A549 (cell line): ENCODE measurements around the gene RFX6. TPM values are rescaled to one million over a fixed set of nuclear protein-coding genes. Genes with fewer than 3 reads are reported as not detected.
"Not testable (repeated sequence)": the region's sequence is repeated elsewhere in the genome, so short reads cannot be mapped to it uniquely, and the experiment has no call there.

ENCODE experiments used
- ATAC-seq, 2 experiments: fragments of 200-7000 bp in 1 of 2; fragments of >200 bp in 1 of 2; cut with Nextera tagmentation in 1 of 2; cut with Tn5 transposase in 1 of 2; 3 replicates each; pipeline versions ENCODE4 v1.8.0 to v1.9.1; 2018 to 2020; ENCODE audit warnings: mild to moderate bottlenecking in 1 of 2, moderate library complexity in 1 of 2
- CTCF ChIA-PET: fragments of 300-600 bp; sonication (Branson Sonifier 250); formaldehyde crosslinking; extraction: SDS; loops from one replicate; lab custom pipeline; 2021; ENCODE audit warnings: antibody characterized with exemption, inconsistent platforms; lab: Yijun Ruan, JAX
- POLR2A ChIA-PET: fragments of 350-600 bp; formaldehyde crosslinking; extraction: SDS; loops from one replicate; lab custom pipeline; 2021; ENCODE audit warnings: antibody characterized with exemption, inconsistent platforms; lab: Yijun Ruan, JAX
- DNase-seq, 2 experiments: peaks; one replicate each; pipeline versions ENCODE4 v3.0.0 to v3.0.0-alpha.2; 2011 to 2016; ENCODE audit warnings: low read depth in 1 of 2, low spot score in 1 of 2
- FAIRE-seq: peaks from 2 replicates; lab custom pipeline; 2011; peaks lifted over from hg19 to GRCh38; lab: Jason Lieb, UNC
- H3K27ac ChIP-seq, 2 experiments: fragments of >200 bp; sonication (Bioruptor Twin); formaldehyde crosslinking; 3 replicates each; pipeline ENCODE4 v1.5.1; 2016 to 2017
- H3K4me1 ChIP-seq: fragments of >200 bp; sonication (Bioruptor Twin); formaldehyde crosslinking; 3 replicates; pipeline ENCODE4 v1.6.1; 2016
- H3K4me2 ChIP-seq: fragments of >200 bp; sonication (Bioruptor Twin); formaldehyde crosslinking; 3 replicates; pipeline ENCODE4 v1.6.1; 2016
- H3K4me3 ChIP-seq: fragments of >200 bp; sonication (Bioruptor Twin); formaldehyde crosslinking; 3 replicates; pipeline ENCODE4 v1.5.1; 2016
- H3K9me3 ChIP-seq: fragments of >200 bp; sonication (Bioruptor Twin); formaldehyde crosslinking; 3 replicates; pipeline ENCODE4 v1.6.1; 2016
- ATOH8 ChIP-seq: fragments of 250-450 bp; sonication (Bioruptor Pico); IDR thresholded peaks from 2 replicates; pipeline ENCODE4 v1.5.0; 2020; ENCODE audit warnings: low read depth, mild to moderate bottlenecking, moderate library complexity
- BHLHE40 ChIP-seq: IDR thresholded peaks from 2 replicates; pipeline ENCODE4 v1.6.1; 2012; ENCODE audit warnings: low read depth, low read length, inconsistent platforms
- CEBPB ChIP-seq, 2 experiments: fragments of >200 bp in 1 of 2; sonication (Bioruptor Twin) in 1 of 2; formaldehyde crosslinking in 1 of 2; IDR thresholded peaks; 2 replicates each; pipeline ENCODE4 v1.6.1; 2012 to 2016
- CHD2 ChIP-seq: fragments of 150-350 bp; IDR thresholded peaks from 2 replicates; pipeline ENCODE4 v1.6.1; 2014; ENCODE audit warnings: low read length; ENCODE audit not compliant: partially characterized antibody
- EHF ChIP-seq: fragments of 250-450 bp; sonication (Bioruptor Pico); IDR thresholded peaks from 2 replicates; pipeline ENCODE4 v1.5.0; 2020; ENCODE audit warnings: mild to moderate bottlenecking
- FOSB ChIP-seq: fragments of 250-450 bp; sonication (Bioruptor Pico); IDR thresholded peaks from 2 replicates; pipeline ENCODE4 v1.5.0; 2020; ENCODE audit warnings: mild to moderate bottlenecking, moderate library complexity
- FOSL2 ChIP-seq, 2 experiments: fragments of 450-650 bp in 1 of 2; fragments of >200 bp in 1 of 2; sonication (Bioruptor Twin) in 1 of 2; formaldehyde crosslinking; IDR thresholded peaks; 2 replicates each; pipeline versions ENCODE4 v1.5.0 to v1.6.1; 2016 to 2020; ENCODE audit warnings: mild to moderate bottlenecking in 1 of 2, moderate library complexity in 1 of 2
- HDAC2 ChIP-seq: fragments of 200-600 bp; sonication (generic); IDR thresholded peaks from 2 replicates; pipeline ENCODE4 v1.6.1; 2016
- HOXA7 ChIP-seq: fragments of 250-450 bp; sonication (Bioruptor Pico); IDR thresholded peaks from 2 replicates; pipeline ENCODE4 v1.5.0; 2020; ENCODE audit warnings: mild to moderate bottlenecking, moderate library complexity
- HOXB5 ChIP-seq: fragments of 250-450 bp; sonication (Bioruptor Pico); IDR thresholded peaks from 2 replicates; pipeline ENCODE4 v1.5.0; 2020; ENCODE audit warnings: mild to moderate bottlenecking, moderate library complexity
- JUNB ChIP-seq: fragments of >200 bp; sonication (Bioruptor Twin); formaldehyde crosslinking; IDR thresholded peaks from 2 replicates; pipeline ENCODE4 v1.6.1; 2016
- KDM1A ChIP-seq: fragments of 200-600 bp; sonication (generic); IDR thresholded peaks from 2 replicates; pipeline ENCODE4 v1.6.1; 2016; ENCODE audit warnings: low read depth, mild to moderate bottlenecking
- KDM5A ChIP-seq: fragments of 200-600 bp; sonication (generic); IDR thresholded peaks from 2 replicates; pipeline ENCODE4 v1.6.1; 2016; ENCODE audit warnings: antibody characterized with exemption, mild to moderate bottlenecking
- MAZ ChIP-seq: fragments of 150-350 bp; IDR thresholded peaks from 2 replicates; pipeline ENCODE4 v1.6.1; 2014; ENCODE audit warnings: antibody characterized with exemption, low read depth, low read length, borderline replicate concordance
- NPAS2 ChIP-seq: fragments of 250-450 bp; sonication (Bioruptor Pico); IDR thresholded peaks from 2 replicates; pipeline ENCODE4 v1.8.0; 2022; ENCODE audit warnings: mild to moderate bottlenecking, moderate library complexity, borderline replicate concordance
- PHF8 ChIP-seq: fragments of 200-600 bp; sonication (generic); IDR thresholded peaks from 2 replicates; pipeline ENCODE4 v1.6.1; 2016; ENCODE audit warnings: low read depth, mild to moderate bottlenecking, antibody characterized with exemption, moderate library complexity, borderline replicate concordance
- POLR2A ChIP-seq: IDR thresholded peaks from 2 replicates; pipeline ENCODE4 v1.6.1; 2012; ENCODE audit warnings: mild to moderate bottlenecking, low read length
- POLR2AphosphoS2 ChIP-seq: conservative IDR thresholded peaks from 2 replicates; pipeline ENCODE4 v1.6.1; 2012; ENCODE audit warnings: low read length, improper control_type of control experiment, inconsistent platforms
- RFX5 ChIP-seq: fragments of 450-650 bp; IDR thresholded peaks from 2 replicates; pipeline ENCODE4 v1.7.1; 2014; ENCODE audit warnings: antibody characterized with exemption, mild to moderate bottlenecking, moderate library complexity
- RNF2 ChIP-seq: fragments of 200-600 bp; sonication (generic); IDR thresholded peaks from 2 replicates; pipeline ENCODE4 v1.6.1; 2016; ENCODE audit warnings: low read depth, mild to moderate bottlenecking, antibody characterized with exemption, moderate library complexity, borderline replicate concordance
- SMC3 ChIP-seq: fragments of >200 bp; sonication (Bioruptor Twin); formaldehyde crosslinking; IDR thresholded peaks from 3 replicates; pipeline ENCODE4 v1.6.1; 2018; ENCODE audit warnings: inconsistent platforms
- TFCP2L1 ChIP-seq: fragments of 250-450 bp; sonication (Bioruptor Pico); IDR thresholded peaks from 2 replicates; pipeline ENCODE4 v1.5.0; 2021; ENCODE audit warnings: mild to moderate bottlenecking
- USF2 ChIP-seq: fragments of 450-650 bp; IDR thresholded peaks from 2 replicates; pipeline ENCODE4 v1.6.1; 2014; ENCODE audit warnings: antibody characterized with exemption
- ZC3H11A ChIP-seq: fragments of 450-650 bp; IDR thresholded peaks from 2 replicates; pipeline ENCODE4 v1.6.1; 2014; ENCODE audit warnings: antibody characterized with exemption, mild to moderate bottlenecking
- ZNF302 ChIP-seq: fragments of 250-450 bp; sonication (Bioruptor Pico); IDR thresholded peaks from 2 replicates; pipeline ENCODE4 v1.9.0; 2021; ENCODE audit warnings: inconsistent platforms, mild to moderate bottlenecking, moderate library complexity
- WGBS: methylation state at CpG from one replicate; pipeline ENCODE4 v1.1.6; 2017; ENCODE audit errors: missing lambda C conversion rate; 5-methylcytosine and 5-hydroxymethylcytosine counted together
- polyA plus RNA-seq, 4 experiments: library from polyadenylated mRNA; depleted of rRNA in 3 of 4; stranded (reverse); fragments of >200 nt; fragmentation: RNase III in 1 of 4; extraction: RNeasy Plus Mini Kit Qiagen cat#74134 plus additional on column Dnase treatment in 1 of 4; gene quantifications; 2 replicates in 3 of 4; 3 replicates in 1 of 4; pipeline ENCODE4 v1.2.3, GENCODE V29; 2011 to 2017
- TF ChIP-seq, protein P1 (sequence below): IDR thresholded peaks from 2 replicates; pipeline ENCODE4 v1.6.1; 2012; ENCODE audit warnings: low read depth, borderline replicate concordance
- TF ChIP-seq, protein P2 (sequence below): IDR thresholded peaks from 2 replicates; pipeline ENCODE4 v1.6.1; 2012
- TF ChIP-seq, protein P3 (sequence below): IDR thresholded peaks from 2 replicates; pipeline ENCODE4 v1.6.1; 2012

RFX6 gene
- polyA plus RNA-seq, 2 of the 4 experiments (the other 2 are of a cell fraction), result not detected

- 51% methylated on average over 2 of the region's 2 CpGs for WGBS
- no peak for TF ChIP-seq ZC3H11A
- no peak for TF ChIP-seq HDAC2
- no peak for TF ChIP-seq HOXB5 (CRISPR knock-in tag)
- TF ChIP-seq, protein P1, sequence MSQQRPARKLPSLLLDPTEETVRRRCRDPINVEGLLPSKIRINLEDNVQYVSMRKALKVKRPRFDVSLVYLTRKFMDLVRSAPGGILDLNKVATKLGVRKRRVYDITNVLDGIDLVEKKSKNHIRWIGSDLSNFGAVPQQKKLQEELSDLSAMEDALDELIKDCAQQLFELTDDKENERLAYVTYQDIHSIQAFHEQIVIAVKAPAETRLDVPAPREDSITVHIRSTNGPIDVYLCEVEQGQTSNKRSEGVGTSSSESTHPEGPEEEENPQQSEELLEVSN, result no peak
- TF ChIP-seq MAZ, result no peak
- TF ChIP-seq, protein P2, sequence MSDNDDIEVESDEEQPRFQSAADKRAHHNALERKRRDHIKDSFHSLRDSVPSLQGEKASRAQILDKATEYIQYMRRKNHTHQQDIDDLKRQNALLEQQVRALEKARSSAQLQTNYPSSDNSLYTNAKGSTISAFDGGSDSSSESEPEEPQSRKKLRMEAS, result no peak
- TF ChIP-seq BHLHE40, result no peak
- no peak for TF ChIP-seq KDM5A
- no peak for TF ChIP-seq POLR2AphosphoS2
- Histone ChIP-seq H3K27ac (no peak within 1 kb of the TSS), H3K4me3 (no peak within 1 kb of the TSS), H3K4me1 (no peaks in the 10 kb centered on the region), H3K9me3 (no peaks in the 10 kb centered on the region), H3K4me2 (no peak within 1 kb of the TSS)
- POLR2A ChIA-PET, result no interaction called here
- DNase-seq (no peak), ATAC-seq (no peak), FAIRE-seq (no peak)
- CTCF ChIA-PET, result no interaction called here
These were observed 48.1 kb upstream of the RFX6 start, which contains the start of gene GPRC6A for GRCh38 chr6:116828983-116829382. Gene GPRC6A (minus strand): TSS chr6:116829083. CDS start chr6:116829013, 70 bp downstream.

GRCh38 chr6:116834526-116834925 lies 42.5 kb upstream of the RFX6 start:
- DNase-seq, H3K4me2 ChIP-seq, POLR2A ChIA-PET, H3K4me3 ChIP-seq, FAIRE-seq, H3K9me3 ChIP-seq, ATAC-seq, H3K27ac ChIP-seq, H3K4me1 ChIP-seq, CTCF ChIA-PET: not testable (repeated sequence)
- WGBS, result 67% methylated on average over 2 of the region's 2 CpGs

DNA sequence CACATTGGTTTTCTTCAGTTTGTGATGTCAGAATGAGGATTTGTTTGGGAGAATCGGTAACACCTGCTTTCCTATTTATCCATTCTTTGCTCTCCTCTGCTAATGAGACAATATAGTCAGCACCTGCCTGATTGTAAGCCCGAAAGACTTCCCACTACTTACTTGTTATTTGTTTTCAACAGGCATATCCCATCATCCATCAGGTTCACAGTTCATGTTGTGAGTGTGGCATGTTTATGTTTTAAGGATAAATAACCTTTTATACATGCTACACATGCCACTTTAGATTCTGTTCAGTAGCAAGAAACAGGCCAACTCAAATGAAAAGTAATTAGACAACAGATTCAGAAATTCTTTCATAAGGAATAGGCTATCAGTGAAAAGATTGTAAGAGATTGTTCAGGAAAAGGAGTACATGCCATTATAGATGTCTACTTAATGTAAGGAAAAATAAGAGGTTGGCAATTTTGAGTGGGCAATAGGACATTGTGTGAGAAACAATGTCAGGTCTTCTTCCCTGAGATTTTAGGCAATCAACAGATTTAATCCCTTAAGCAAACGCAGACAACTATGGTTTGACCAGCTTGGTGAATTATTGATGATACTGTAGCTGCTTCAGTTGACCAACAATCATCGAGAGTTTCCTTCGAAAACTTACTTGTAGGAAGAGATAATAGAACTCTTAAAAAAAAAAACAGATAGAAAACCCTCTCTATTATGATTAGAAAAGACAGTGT lies 40.3 kb upstream of the RFX6 start:
- Histone ChIP-seq H3K4me3 (no peak overlapping the region), H3K9me3 (no peaks in the 10 kb centered on the region), H3K27ac (no peak overlapping the region), H3K4me1 (no peaks in the 10 kb centered on the region), H3K4me2 (no peak overlapping the region)
- ATAC-seq, result no peak
- DNase-seq, result no peak
- CTCF ChIA-PET, result no interaction called here
- WGBS, result 44% methylated on average over 5 of the region's 5 CpGs
- POLR2A ChIA-PET, result no interaction called here
- TF ChIP-seq JUNB, result no peak
- no peak for TF ChIP-seq ATOH8
- TF ChIP-seq FOSL2 (IDR thresholded peaks at IDR 0.05), result no peak
- TF ChIP-seq FOSL2 (CRISPR knock-in tag; IDR thresholded peaks at IDR 0.05), result no peak
- TF ChIP-seq NPAS2 (CRISPR knock-in tag), result no peak
- no peak for TF ChIP-seq RNF2
- TF ChIP-seq USF2, result no peak
- no peak for TF ChIP-seq CEBPB (IDR thresholded peaks at IDR 0.05)
- FAIRE-seq, result no peak

- WGBS, result 20% methylated on average over 2 of the region's 2 CpGs
- no peak for TF ChIP-seq PHF8
- no peak for TF ChIP-seq SMC3
- TF ChIP-seq RNF2, result no peak
- TF ChIP-seq CHD2, result no peak
- TF ChIP-seq MAZ, result no peak
- TF ChIP-seq, protein P3, sequence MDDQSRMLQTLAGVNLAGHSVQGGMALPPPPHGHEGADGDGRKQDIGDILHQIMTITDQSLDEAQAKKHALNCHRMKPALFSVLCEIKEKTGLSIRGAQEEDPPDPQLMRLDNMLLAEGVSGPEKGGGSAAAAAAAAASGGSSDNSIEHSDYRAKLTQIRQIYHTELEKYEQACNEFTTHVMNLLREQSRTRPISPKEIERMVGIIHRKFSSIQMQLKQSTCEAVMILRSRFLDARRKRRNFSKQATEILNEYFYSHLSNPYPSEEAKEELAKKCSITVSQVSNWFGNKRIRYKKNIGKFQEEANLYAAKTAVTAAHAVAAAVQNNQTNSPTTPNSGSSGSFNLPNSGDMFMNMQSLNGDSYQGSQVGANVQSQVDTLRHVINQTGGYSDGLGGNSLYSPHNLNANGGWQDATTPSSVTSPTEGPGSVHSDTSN, result no peak
- no peak for TF ChIP-seq ZNF302 (CRISPR knock-in tag)
- TF ChIP-seq HOXA7 (CRISPR knock-in tag), result no peak
- no peak for TF ChIP-seq KDM1A
- TF ChIP-seq EHF (CRISPR knock-in tag), result no peak
- TF ChIP-seq POLR2A, result no peak
- no peak for TF ChIP-seq FOSB (CRISPR knock-in tag)
- TF ChIP-seq, protein P1, result no peak
- no peak for TF ChIP-seq RFX5
- no peak for TF ChIP-seq TFCP2L1
These were observed 37.0 kb upstream of the RFX6 start for GRCh38 chr6:116840091-116840490.

More at GRCh38 chr6:116840091-116840490, 37.0 kb upstream of the RFX6 start:
- DNase-seq (no peak), ATAC-seq (0 out of 6 replicates have a peak, but pooled peaks of 1 of the 2 experiments have one; percentile 36), FAIRE-seq (no peak)
- Histone ChIP-seq H3K4me3 (no peak overlapping the region), H3K9me3 (no peaks in the 10 kb centered on the region), H3K27ac (no peak overlapping the region), H3K4me2 (no peak overlapping the region), H3K4me1 (no peaks in the 10 kb centered on the region; the same call in 2 of the 3 replicates)
- ChIA-PET POLR2A (no interaction called here), CTCF (no interaction called here)
